Measurements from ENCODE around the gene SENP8. TPM values are rescaled to one million over a fixed set of nuclear protein-coding genes. Genes with fewer than 3 reads are reported as not detected.
A peak's percentile ranks its signal among the peaks of the same experiment; 100 is the strongest.

SENP8 gene
- total RNA-seq, 2 experiments from 2014 or later = 3.0 to 3.4 TPM

GRCh38 chr15:72156928-72157327 is 38.7 kb downstream of the SENP8 start:
- no peaks in the 10 kb centered on the region for H3K36me3 Mint-ChIP-seq (ENCODE audit: low read depth)
- POLR2A ChIA-PET = no interaction called here
- H3K27me3 Mint-ChIP-seq = peaks cover 2% of the 10 kb centered on the region
- H3K4me3 Mint-ChIP-seq = no peak overlapping the region
- intact Hi-C loops (cut with DNase I, micrococcal nuclease) = loop anchor here (1.0 kb wide), 3 partner anchors 355 to 413 kb away; no protein-coding TSS in a partner anchor
- no peak overlapping the region for H3K27ac Mint-ChIP-seq
- CTCF ChIA-PET = interaction anchor here (0.5 to 3.1 kb wide), 22 partner anchors 11 to 1272 kb away, joined by 3 to 44 read pairs (median 4); no protein-coding TSS in a partner anchor
- peaks cover 5% of the 10 kb centered on the region for H3K4me1 Mint-ChIP-seq
- DNase-seq (no peak), ATAC-seq (no peak)
- no peaks in the 10 kb centered on the region for H3K9me3 Mint-ChIP-seq (ENCODE audit: low read depth)

- ATAC-seq (no peak), DNase-seq (no peak)
- no peak overlapping the region for H3K4me3 Mint-ChIP-seq
- intact Hi-C loops (cut with DNase I, micrococcal nuclease) = no loop called here
- POLR2A ChIA-PET = no interaction called here
- no peak overlapping the region for H3K27ac Mint-ChIP-seq
- peaks cover under 1% of the 10 kb centered on the region for H3K27me3 Mint-ChIP-seq
- peaks cover 2% of the 10 kb centered on the region for H3K4me1 Mint-ChIP-seq
- CTCF ChIA-PET = interaction anchor here (2.3 kb wide), 1 partner anchor 7 kb away, joined by 9 read pairs; no protein-coding TSS in a partner anchor
- H3K9me3 Mint-ChIP-seq (ENCODE audit: low read depth) = no peaks in the 10 kb centered on the region
- H3K36me3 Mint-ChIP-seq (ENCODE audit: low read depth) = no peaks in the 10 kb centered on the region
Observed at GRCh38 chr15:72160696-72161245, 42.6 kb downstream of the SENP8 start.

GRCh38 chr15:72161361-72162132 is 43.3 kb downstream of the SENP8 start:
- Mint-ChIP-seq H3K36me3 (ENCODE audit: low read depth) (no peaks in the 10 kb centered on the region), H3K4me1 (no peaks in the 10 kb centered on the region), H3K27me3 (no peaks in the 10 kb centered on the region), H3K9me3 (ENCODE audit: low read depth) (no peaks in the 10 kb centered on the region), H3K4me3 (no peak overlapping the region), H3K27ac (no peak overlapping the region)
- CTCF ChIA-PET = interaction anchor here (2.3 kb wide), 1 partner anchor 8 kb away, joined by 9 read pairs; no protein-coding TSS in a partner anchor
- ATAC-seq (no peak), DNase-seq (no peak)
- intact Hi-C loops (cut with DNase I, micrococcal nuclease) = no loop called here
- POLR2A ChIA-PET = no interaction called here

GRCh38 chr15:72162569-72162968 is 44.4 kb downstream of the SENP8 start:
- Mint-ChIP-seq H3K36me3 (ENCODE audit: low read depth) (no peaks in the 10 kb centered on the region), H3K9me3 (ENCODE audit: low read depth) (no peaks in the 10 kb centered on the region), H3K4me3 (no peak overlapping the region), H3K27me3 (no peaks in the 10 kb centered on the region), H3K27ac (no peak overlapping the region), H3K4me1 (no peaks in the 10 kb centered on the region)
- CTCF ChIA-PET = interaction anchor here (2.3 kb wide), 1 partner anchor 9 kb away, joined by 9 read pairs; no protein-coding TSS in a partner anchor
- intact Hi-C loops (cut with DNase I, micrococcal nuclease) = no loop called here
- ATAC-seq = no peak
- no peak for DNase-seq
- POLR2A ChIA-PET = no interaction called here

- Mint-ChIP-seq H3K27me3 (no peaks in the 10 kb centered on the region), H3K36me3 (ENCODE audit: low read depth) (no peaks in the 10 kb centered on the region), H3K9me3 (ENCODE audit: low read depth) (no peaks in the 10 kb centered on the region), H3K4me1 (peaks cover 4% of the 10 kb centered on the region), H3K27ac (no peak overlapping the region), H3K4me3 (no peak overlapping the region)
- POLR2A ChIA-PET = no interaction called here
- intact Hi-C loops (cut with DNase I, micrococcal nuclease) = no loop called here
- CTCF ChIA-PET = no interaction called here
- ATAC-seq (no peak), DNase-seq (no peak)
Observed at GRCh38 chr15:72163719-72164118, 45.5 kb downstream of the SENP8 start.

DNA sequence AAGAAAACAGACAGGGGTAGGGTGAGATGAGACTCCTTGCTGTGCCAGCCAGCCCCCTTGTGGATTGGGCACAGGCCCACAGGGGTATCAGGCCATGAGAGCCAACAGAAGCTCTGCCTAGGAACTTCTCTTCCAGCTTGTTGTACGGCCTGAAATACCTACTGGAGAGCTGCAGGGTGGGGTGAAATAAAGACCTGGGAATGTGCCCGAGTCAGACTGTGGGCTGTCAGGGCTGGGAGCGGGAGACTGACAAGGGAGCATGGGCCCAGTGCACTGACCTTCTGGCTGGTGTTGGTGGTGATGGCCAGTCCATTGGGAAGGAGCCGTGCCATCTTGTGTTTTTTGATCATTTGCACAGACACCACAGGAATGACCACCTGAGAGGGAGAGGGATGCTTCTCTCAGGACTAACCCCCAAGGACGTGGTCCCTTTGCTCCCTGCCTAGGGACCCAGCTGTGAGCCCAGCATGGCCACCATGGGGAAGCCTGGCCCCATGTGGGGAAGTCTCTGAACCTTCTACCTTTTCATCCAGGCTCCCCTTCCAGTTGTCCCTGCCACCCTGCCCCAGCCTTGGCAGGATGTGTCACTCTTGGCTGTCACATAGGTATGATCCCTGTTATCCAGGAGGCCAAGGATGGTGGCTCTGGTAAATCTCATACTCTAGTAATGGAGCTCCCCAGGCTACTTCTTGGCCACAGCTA is 48.7 kb downstream of the SENP8 start:
- no peaks in the 10 kb centered on the region for H3K9me3 Mint-ChIP-seq (ENCODE audit: low read depth)
- no peak for DNase-seq

GRCh38 chr15:72167445-72167844 is 49.2 kb downstream of the SENP8 start:
- Mint-ChIP-seq H3K27ac (no peak overlapping the region), H3K4me3 (no peak overlapping the region), H3K9me3 (ENCODE audit: low read depth) (no peaks in the 10 kb centered on the region), H3K27me3 (no peaks in the 10 kb centered on the region), H3K36me3 (ENCODE audit: low read depth) (no peaks in the 10 kb centered on the region), H3K4me1 (peaks cover 4% of the 10 kb centered on the region)
- ChIA-PET CTCF (no interaction called here), POLR2A (no interaction called here)
- DNase-seq (no peak), ATAC-seq (no peak)
- intact Hi-C loops (cut with DNase I, micrococcal nuclease) = no loop called here

More for the DNA sequence above, 48.7 kb downstream of the SENP8 start:
- CTCF ChIA-PET = no interaction called here
- no peak for ATAC-seq
- POLR2A ChIA-PET = no interaction called here
- Mint-ChIP-seq H3K27me3 (no peaks in the 10 kb centered on the region), H3K4me3 (no peak overlapping the region), H3K36me3 (ENCODE audit: low read depth) (no peaks in the 10 kb centered on the region), H3K27ac (no peak overlapping the region), H3K4me1 (peaks cover 4% of the 10 kb centered on the region)
- intact Hi-C loops (cut with DNase I, micrococcal nuclease) = no loop called here

GRCh38 chr15:72168131-72168807 is 50.1 kb downstream of the SENP8 start:
- Mint-ChIP-seq H3K4me1 (peaks cover 4% of the 10 kb centered on the region), H3K27me3 (no peaks in the 10 kb centered on the region), H3K9me3 (ENCODE audit: low read depth) (no peaks in the 10 kb centered on the region), H3K27ac (no peak overlapping the region), H3K4me3 (no peak overlapping the region), H3K36me3 (ENCODE audit: low read depth) (no peaks in the 10 kb centered on the region)
- ChIA-PET CTCF (interaction anchor here (0.5 kb wide), 1 partner anchor 281 kb away, joined by 3 read pairs; no protein-coding TSS in a partner anchor), POLR2A (no interaction called here)
- intact Hi-C loops (cut with DNase I, micrococcal nuclease) = no loop called here
- DNase-seq (no peak), ATAC-seq (peak; percentile 30)

DNA sequence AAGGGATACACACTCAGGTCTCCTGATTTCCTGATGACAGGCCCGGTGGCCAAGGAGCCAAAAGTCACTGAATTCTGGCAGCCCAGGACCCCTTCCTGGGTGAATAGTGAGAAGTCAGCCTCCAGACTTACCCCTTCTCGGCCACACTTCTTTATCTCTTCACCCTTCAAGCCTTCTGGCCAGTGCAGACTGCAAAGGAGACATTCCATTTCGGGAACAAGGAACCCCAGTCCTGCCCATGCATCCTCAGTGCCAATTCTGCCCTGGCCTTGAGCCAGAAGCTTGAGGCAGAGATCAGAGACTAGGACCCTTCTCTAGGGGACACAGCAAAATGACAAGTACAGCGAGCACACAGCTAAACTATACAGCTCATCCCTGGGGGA is 50.6 kb downstream of the SENP8 start:
- Mint-ChIP-seq H3K27ac (no peak overlapping the region), H3K9me3 (ENCODE audit: low read depth) (no peaks in the 10 kb centered on the region), H3K4me1 (peaks cover 4% of the 10 kb centered on the region), H3K36me3 (ENCODE audit: low read depth) (no peaks in the 10 kb centered on the region), H3K27me3 (no peaks in the 10 kb centered on the region), H3K4me3 (no peak overlapping the region)
- ATAC-seq (no peak), DNase-seq (no peak)
- POLR2A ChIA-PET = no interaction called here
- CTCF ChIA-PET = interaction anchor here (0.5 kb wide), 1 partner anchor 280 kb away, joined by 3 read pairs; no protein-coding TSS in a partner anchor
- intact Hi-C loops (cut with DNase I, micrococcal nuclease) = no loop called here

- Mint-ChIP-seq H3K4me3 (no peak overlapping the region), H3K36me3 (ENCODE audit: low read depth) (no peaks in the 10 kb centered on the region), H3K9me3 (ENCODE audit: low read depth) (no peaks in the 10 kb centered on the region), H3K27me3 (no peaks in the 10 kb centered on the region), H3K27ac (no peak overlapping the region), H3K4me1 (peaks cover 4% of the 10 kb centered on the region)
- CTCF ChIA-PET = interaction anchor here (0.6 to 1.5 kb wide), 2 partner anchors 388 to 426 kb away, joined by 3 to 4 read pairs; no protein-coding TSS in a partner anchor
- POLR2A ChIA-PET = no interaction called here
- ATAC-seq = no peak
- intact Hi-C loops (cut with DNase I, micrococcal nuclease) = no loop called here
- no peak for DNase-seq
Observed at GRCh38 chr15:72169236-72169920, 51.2 kb downstream of the SENP8 start.
